Measurements from ENCODE around the gene SYT15.

- TF ChIP-seq, protein P1, sequence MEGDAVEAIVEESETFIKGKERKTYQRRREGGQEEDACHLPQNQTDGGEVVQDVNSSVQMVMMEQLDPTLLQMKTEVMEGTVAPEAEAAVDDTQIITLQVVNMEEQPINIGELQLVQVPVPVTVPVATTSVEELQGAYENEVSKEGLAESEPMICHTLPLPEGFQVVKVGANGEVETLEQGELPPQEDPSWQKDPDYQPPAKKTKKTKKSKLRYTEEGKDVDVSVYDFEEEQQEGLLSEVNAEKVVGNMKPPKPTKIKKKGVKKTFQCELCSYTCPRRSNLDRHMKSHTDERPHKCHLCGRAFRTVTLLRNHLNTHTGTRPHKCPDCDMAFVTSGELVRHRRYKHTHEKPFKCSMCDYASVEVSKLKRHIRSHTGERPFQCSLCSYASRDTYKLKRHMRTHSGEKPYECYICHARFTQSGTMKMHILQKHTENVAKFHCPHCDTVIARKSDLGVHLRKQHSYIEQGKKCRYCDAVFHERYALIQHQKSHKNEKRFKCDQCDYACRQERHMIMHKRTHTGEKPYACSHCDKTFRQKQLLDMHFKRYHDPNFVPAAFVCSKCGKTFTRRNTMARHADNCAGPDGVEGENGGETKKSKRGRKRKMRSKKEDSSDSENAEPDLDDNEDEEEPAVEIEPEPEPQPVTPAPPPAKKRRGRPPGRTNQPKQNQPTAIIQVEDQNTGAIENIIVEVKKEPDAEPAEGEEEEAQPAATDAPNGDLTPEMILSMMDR (IDR thresholded peaks at IDR 0.05), result no peak
- TF ChIP-seq EZH2 (IDR thresholded peaks at IDR 0.05; ENCODE audit: borderline replicate concordance, insufficient read depth, low read depth, low read length, poor library complexity, severe bottlenecking), result no peak
Observed at GRCh38 chr10:46555713-46556514, 23.0 kb upstream of the SYT15 start.
